HG02623 (cell line): ENCODE measurements around the gene CAMKK2.
"Not testable (repeated sequence)": the region's sequence is repeated elsewhere in the genome, so short reads cannot be mapped to it uniquely, and the experiment has no call there.

ENCODE experiments used
- ATAC-seq: cut with Tn5 transposase; IDR thresholded peaks from one replicate; pipeline ENCODE4 v1.9.1; 2021; ENCODE audit warnings: moderate library complexity; ENCODE audit not compliant: unreplicated experiment

Gene CAMKK2

GRCh38 chr12:121280531-121280930 is 16.0 kb downstream of the CAMKK2 start:
- not testable (repeated sequence) for ATAC-seq

DNA sequence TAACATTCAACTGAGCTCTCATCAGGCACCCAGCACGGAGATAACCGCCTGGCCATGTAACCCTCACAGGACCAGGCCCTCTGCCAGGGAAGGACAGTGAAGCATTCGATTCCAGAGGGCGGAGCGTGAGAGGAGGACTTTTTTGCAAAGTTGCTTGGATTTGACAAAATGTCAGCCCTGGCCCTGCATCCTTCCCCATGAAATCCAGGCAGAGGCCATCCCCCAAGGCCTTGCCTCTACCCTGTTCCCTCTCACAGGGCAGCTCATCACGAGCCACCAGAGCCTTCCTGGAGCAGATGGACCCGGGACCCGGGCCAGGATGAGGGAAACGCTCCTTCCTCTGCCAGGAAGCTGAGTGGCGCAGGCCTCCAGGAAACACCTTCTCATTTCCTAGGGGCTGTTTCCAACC is 17.0 kb downstream of the CAMKK2 start:
- no peak for ATAC-seq

- no peak for ATAC-seq
Observed at GRCh38 chr12:121279071-121279375, 17.5 kb downstream of the CAMKK2 start.

DNA sequence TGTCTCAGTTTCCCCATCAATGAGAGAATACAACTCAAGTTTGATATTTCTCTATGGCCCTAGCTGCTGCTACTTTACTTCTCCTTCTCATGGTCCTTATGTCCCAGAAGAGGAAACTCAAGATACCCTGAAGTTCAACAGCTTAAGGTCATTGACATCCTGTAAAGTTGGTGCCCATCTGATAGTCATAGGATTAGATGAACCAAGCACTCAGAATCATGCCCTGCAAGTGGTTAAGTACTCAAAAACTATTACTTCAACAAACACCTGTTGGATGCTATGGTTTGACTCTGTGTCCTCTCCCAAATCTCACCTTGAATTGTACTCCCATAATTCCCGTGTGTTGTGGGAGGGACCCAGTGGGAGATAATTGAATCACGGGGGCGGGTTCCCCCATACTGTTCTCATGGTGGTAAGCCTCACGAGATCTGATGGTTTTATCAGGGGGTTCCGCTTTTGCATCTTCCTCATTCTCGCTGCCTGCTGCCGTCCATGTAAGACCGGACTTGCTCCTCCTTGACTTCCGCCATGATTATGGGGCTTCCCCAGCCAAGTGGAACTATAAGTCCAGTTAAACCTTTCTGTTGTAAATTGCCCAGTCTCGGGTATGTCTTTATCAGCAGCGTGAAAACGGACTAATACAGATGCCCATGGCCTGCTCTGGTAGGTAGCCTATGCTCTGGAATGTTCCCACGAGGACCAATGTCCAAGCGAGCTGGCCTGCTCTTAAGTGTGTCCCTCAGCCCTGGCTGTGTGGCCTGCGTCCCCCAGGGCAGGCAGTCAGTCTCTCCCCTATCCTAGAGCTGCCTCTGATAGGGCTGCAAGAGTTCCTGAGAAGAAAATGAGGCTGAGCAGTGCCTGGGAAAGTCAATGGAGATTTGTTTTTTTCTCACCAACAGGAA is 18.1 kb downstream of the CAMKK2 start:
- ATAC-seq, result no peak

DNA sequence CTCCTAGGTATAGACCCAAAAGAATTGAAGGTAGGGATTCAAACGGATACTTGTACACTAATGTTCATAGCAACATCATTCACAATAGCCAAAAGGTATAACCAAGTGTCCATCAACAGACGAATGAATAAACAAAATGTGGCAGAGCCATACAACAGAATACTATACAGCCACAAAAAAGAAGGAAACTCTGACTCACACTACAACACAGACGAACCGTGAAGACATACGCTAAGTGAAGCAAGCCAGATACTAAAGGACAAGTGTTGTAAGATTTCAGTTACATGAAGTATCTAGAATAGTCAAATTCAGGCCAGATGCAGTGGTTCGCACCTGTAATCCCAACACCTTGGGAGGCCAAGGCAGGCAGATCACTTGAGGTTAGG is 19.1 kb downstream of the CAMKK2 start:
- no peak for ATAC-seq

DNA sequence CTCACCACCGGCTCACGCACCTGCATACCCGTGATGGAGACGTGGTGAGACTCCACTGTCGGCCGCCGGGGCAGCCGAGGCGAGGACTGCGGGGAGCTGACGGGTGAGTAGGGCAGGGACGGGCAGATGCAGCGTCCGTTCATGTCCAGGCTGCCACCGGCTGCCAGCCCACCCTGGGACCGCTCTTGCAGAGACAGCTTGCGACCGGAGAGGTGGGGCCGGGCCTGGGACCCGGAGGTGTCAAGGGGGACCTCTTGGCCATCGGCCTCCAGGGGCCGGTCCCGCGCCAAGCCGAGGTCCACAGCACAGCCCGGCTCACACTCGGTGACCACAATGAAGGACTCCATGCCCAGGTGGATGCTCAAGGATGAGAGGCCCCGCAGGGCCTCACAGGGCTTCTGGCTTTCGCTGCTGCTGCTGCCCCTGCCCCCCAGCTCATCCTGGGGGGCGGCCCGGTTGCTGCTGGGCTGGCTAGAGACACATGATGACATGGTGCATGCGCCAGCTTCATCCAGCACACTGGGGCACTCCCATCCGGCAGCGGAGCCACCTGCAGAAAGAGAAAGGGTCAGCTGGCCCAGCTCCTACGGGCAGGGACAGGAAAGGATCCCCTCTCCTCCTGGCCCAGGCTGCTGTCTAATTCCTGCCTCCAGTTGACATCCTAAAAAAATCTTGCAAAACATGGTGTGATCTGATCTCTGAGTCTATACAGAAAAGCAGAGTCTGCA is 22.3 kb downstream of the CAMKK2 start:
- ATAC-seq, result no peak

GRCh38 chr12:121273364-121273896 is 23.1 kb downstream of the CAMKK2 start:
- no peak for ATAC-seq

- no peak for ATAC-seq
Observed at GRCh38 chr12:121267822-121268221, 28.7 kb downstream of the CAMKK2 start.

- no peak for ATAC-seq
Observed at GRCh38 chr12:121264951-121265515, 31.5 kb downstream of the CAMKK2 start.

- no peak for ATAC-seq
Observed at GRCh38 chr12:121264135-121264534, 32.4 kb downstream of the CAMKK2 start.

DNA sequence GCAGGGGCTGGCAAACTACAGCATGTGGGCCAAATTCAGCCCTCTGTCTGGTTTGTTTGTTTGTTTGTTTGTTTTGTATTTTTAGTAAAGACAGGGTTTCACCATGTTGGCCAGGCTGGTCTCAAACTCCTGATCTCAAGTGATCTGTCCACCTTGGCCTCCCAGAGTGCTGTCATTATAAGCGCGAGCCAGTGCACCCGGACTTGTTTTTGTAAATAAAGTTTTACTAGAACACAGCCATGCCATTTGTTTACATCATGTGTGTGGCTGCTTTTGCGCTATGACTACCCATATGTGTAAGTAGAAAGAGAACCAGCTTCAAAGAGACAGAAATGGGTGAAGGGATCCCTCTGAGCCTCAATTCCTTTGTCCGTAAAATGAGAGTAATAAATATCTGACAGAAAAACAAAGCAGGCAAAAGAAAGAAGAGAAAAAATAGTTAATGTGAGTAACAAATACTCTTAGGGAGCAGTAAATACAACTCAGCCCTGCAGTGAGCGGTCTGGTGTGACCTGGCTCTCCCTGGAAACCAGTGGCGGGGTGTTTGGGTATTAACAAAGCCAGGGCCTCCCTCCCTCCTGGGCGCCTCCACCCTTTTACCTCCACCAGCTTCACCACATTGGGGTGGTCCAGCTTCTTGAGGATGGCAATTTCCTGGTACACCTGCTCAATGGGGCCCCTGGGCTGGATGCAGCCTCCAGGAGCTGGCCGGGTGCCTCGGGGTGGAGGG is 33.1 kb downstream of the CAMKK2 start:
- no peak for ATAC-seq

GRCh38 chr12:121261398-121261797 is 35.1 kb downstream of the CAMKK2 start:
- ATAC-seq, result no peak

DNA sequence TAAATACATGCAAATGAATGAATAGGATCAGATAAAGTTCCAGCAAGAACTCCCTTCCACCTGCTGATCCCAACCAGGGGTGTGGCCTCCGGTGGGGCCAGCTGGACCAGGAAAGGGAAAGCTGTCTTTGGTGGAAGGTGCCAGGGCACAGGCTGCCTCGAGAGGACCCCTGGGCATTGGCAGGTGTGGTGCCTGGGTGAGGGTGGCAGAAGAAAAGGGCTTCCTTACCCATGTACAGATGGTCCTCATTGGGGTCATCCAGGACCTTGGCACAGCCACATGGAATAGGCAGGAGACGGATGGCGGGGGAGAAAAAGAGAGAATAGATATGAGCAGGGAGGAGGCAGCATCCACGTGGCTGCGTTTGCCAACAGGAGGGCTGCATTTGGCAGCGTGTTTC is 36.4 kb downstream of the CAMKK2 start:
- ATAC-seq, result no peak

- no peak for ATAC-seq
Observed at GRCh38 chr12:121259074-121259473, 37.4 kb downstream of the CAMKK2 start.

- ATAC-seq, result not testable (repeated sequence)
Observed at GRCh38 chr12:121257704-121258449, 38.6 kb downstream of the CAMKK2 start.

GRCh38 chr12:121255433-121255832 is 41.1 kb downstream of the CAMKK2 start:
- ATAC-seq, result no peak

- no peak for ATAC-seq
Observed at GRCh38 chr12:121253638-121254335, 42.7 kb downstream of the CAMKK2 start.

GRCh38 chr12:121252712-121253345 is 43.7 kb downstream of the CAMKK2 start:
- no peak for ATAC-seq

DNA sequence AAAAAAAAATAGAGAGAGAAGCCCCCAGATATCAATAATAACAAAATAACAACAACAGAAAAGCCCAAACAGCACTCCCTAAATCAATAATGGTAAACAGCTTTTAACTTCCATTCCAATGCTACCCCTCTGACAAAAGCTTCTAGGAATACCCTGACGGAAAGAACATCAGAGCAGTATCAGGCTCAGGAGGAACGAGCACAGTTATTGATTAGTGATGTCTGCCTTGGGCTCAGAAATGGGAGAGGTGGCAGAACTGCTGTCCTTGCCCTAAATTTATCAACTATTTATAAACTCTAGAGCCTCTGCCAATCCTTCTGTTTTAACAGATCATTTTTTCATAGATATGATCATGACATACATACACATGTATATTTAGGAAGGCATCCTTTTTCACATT is 44.7 kb downstream of the CAMKK2 start:
- ATAC-seq, result no peak
